ENCODE results near the gene KCNIP1. TPM values are rescaled to one million over a fixed set of nuclear protein-coding genes. Genes with fewer than 3 reads are reported as not detected.

KCNIP1 gene
- total and polyA plus RNA-seq, 2 of the 8 experiments (the other 6 are each of a cell fraction or from before 2014, with no cell fraction given) = 0.52 to 0.83 TPM

- Histone ChIP-seq H3K56ac (replicated peaks; ENCODE audit: insufficient read length, low read depth, low read length) (no peak overlapping the region), H4K91ac (replicated peaks; ENCODE audit: insufficient read length, low read length) (no peak overlapping the region), H4K20me1 (replicated peaks in 1 of 2; ENCODE audit: control insufficient read depth in 1 of 2, insufficient read depth in 2 of 2, low read length in 2 of 2) (no peaks in the 10 kb centered on the region), H2BK15ac (ENCODE audit: low read length) (no peak overlapping the region), H2AFZ (ENCODE audit: low read length) (no peak overlapping the region), H3K14ac (ENCODE audit: insufficient read length) (no peak overlapping the region), H3K4me3 (ENCODE audit: extremely low read depth in 1 of 4, insufficient read depth in 2 of 4, low read depth in 3 of 4, low read length in 4 of 4) (no peak overlapping the region), H3K79me2 (ENCODE audit: control insufficient read depth in 1 of 2, insufficient read depth in 2 of 2, low read length in 2 of 2) (no peaks in the 10 kb centered on the region), H3K27ac (ENCODE audit: low read depth, low read length) (no peak overlapping the region), H3K23me2 (ENCODE audit: low read depth, low read length) (peaks cover 4% of the 10 kb centered on the region; the same call in 1 of the 2 replicates), H3K79me1 (ENCODE audit: low read depth, low read length) (no peaks in the 10 kb centered on the region), H3K4me1 (replicated peaks in 1 of 4; ENCODE audit: control insufficient read depth in 3 of 4, insufficient read depth in 4 of 4, low read length in 3 of 4) (peaks cover 3 to 9% (median 6%) of the 10 kb centered on the region in 4 experiments), H4K5ac (ENCODE audit: insufficient read length, low read depth, low read length) (no peak overlapping the region), H2BK5ac (ENCODE audit: low read depth, low read length) (no peak overlapping the region), H3K27me3 (replicated peaks in 1 of 4; ENCODE audit: control insufficient read depth in 3 of 4, extremely low read depth in 1 of 4, insufficient read depth in 3 of 4, low read length in 3 of 4) (peaks cover 6 to 13% (median 11%) of the 10 kb centered on the region in 4 experiments; a peak in 6 of 7 replicates), H2BK120ac (replicated peaks; ENCODE audit: low read depth, low read length) (no peak overlapping the region), H2BK20ac (ENCODE audit: low read length) (no peak overlapping the region), H3K4me2 (ENCODE audit: insufficient read depth in 1 of 2, low read depth in 2 of 2, low read length in 2 of 2) (no peak overlapping the region), H3K9me3 (ENCODE audit: insufficient read depth in 2 of 2, low read depth in 1 of 2, low read length in 1 of 2) (no peaks in the 10 kb centered on the region), H3K23ac (ENCODE audit: insufficient read length) (no peak overlapping the region), H3K4ac (replicated peaks; ENCODE audit: insufficient read length, low read depth, low read length) (no peak overlapping the region), H3K36me3 (ENCODE audit: control insufficient read depth in 2 of 4, insufficient read depth in 4 of 4, low read length in 3 of 4) (no peaks in the 10 kb centered on the region), H3K9ac (replicated peaks in 1 of 4; ENCODE audit: extremely low read depth in 1 of 4, low read depth in 3 of 4, low read length in 3 of 4) (no peak overlapping the region), H2AK5ac (ENCODE audit: low read depth, low read length) (no peak overlapping the region), H3K18ac (ENCODE audit: extremely low read depth, low read length) (no peak overlapping the region), H2BK12ac (ENCODE audit: low read depth, low read length) (no peak overlapping the region), H4K8ac (ENCODE audit: extremely low read depth, insufficient read depth, low read length) (no peak overlapping the region)
- FAIRE-seq (no peak), DNase-seq (ENCODE audit: low read depth in 1 of 2, low spot score in 2 of 2) (no peak)
- ChIA-PET POLR2A (ENCODE audit: partially characterized antibody) (no interaction called here), CTCF (ENCODE audit: partially characterized antibody) (interaction anchor here (0.6 to 1.6 kb wide), 6 partner anchors 9 to 63 kb away, joined by 3 to 8 read pairs (median 3); no protein-coding TSS in a partner anchor)
- 100% methylated on average over 2 of the region's 2 CpGs; no CpG with 5 or more reads in 1 of the 2 experiments for WGBS, 2 experiments (ENCODE audit: extremely low coverage in 1 of 2, insufficient coverage in 1 of 2, insufficient read length in 1 of 2, insufficient replicate concordance in 2 of 2, low coverage in 1 of 2, low lambda C conversion rate in 2 of 2, missing lambda C conversion rate in 1 of 2)
- TF ChIP-seq BACH1 (IDR thresholded peaks at IDR 0.05; ENCODE audit: low read length) = no peak
- TF ChIP-seq SUZ12 (IDR thresholded peaks at IDR 0.05; ENCODE audit: low read length) = no peak
- no peak for TF ChIP-seq EGR1 (IDR thresholded peaks at IDR 0.05; ENCODE audit: borderline replicate concordance, low read depth, low read length)
- no peak for TF ChIP-seq POLR2A (IDR thresholded peaks at IDR 0.05; ENCODE audit: control extremely low read depth in 1 of 2, low read depth in 2 of 2, low read length in 2 of 2)
- TF ChIP-seq POLR2AphosphoS5 (IDR thresholded peaks at IDR 0.05; ENCODE audit: low read depth, low read length) = no peak
- no peak for TF ChIP-seq TCF12 (IDR thresholded peaks at IDR 0.05; ENCODE audit: low read depth, low read length)
- no peak for TF ChIP-seq MAX (IDR thresholded peaks at IDR 0.05)
- TF ChIP-seq TAF7 (optimal IDR thresholded peaks at IDR 0.05; ENCODE audit: borderline replicate concordance, low read depth, low read length) = no peak
- no peak for TF ChIP-seq ATF2 (IDR thresholded peaks at IDR 0.05; ENCODE audit: low read length)
- TF ChIP-seq EZH2 (IDR thresholded peaks at IDR 0.05; ENCODE audit: low read depth, low read length, severe bottlenecking) = no peak
- no peak for TF ChIP-seq SRF (IDR thresholded peaks at IDR 0.05; ENCODE audit: low read depth, low read length)
- TF ChIP-seq RXRA (IDR thresholded peaks at IDR 0.05; ENCODE audit: insufficient read depth, low read depth, low read length) = no peak
- no peak for TF ChIP-seq NANOG (IDR thresholded peaks at IDR 0.05; ENCODE audit: insufficient read depth, low read depth, low read length, poor library complexity, severe bottlenecking)
Measured at GRCh38 chr5:170499621-170500020, 4.2 kb upstream of the KCNIP1 start.

Data from H1 (cell line).